ENCODE measurements around the gene HYI.

- TF ChIP-seq CTCF (IDR thresholded peaks at IDR 0.05): no peak
- no peak for TF ChIP-seq EP300 (IDR thresholded peaks at IDR 0.05; ENCODE audit: borderline replicate concordance in 1 of 2, low read depth in 1 of 2, low read length in 1 of 2)
- no peak for TF ChIP-seq GATA2 (CRISPR knock-in tag; IDR thresholded peaks at IDR 0.05)
- TF ChIP-seq MAX (IDR thresholded peaks at IDR 0.05; ENCODE audit: low read depth): no peak
- TF ChIP-seq ZBTB33 (IDR thresholded peaks at IDR 0.05; ENCODE audit: borderline replicate concordance, low read depth): no peak
- TF ChIP-seq POLR2AphosphoS5 (IDR thresholded peaks at IDR 0.05; ENCODE audit: low read depth, low read length): no peak
- TF ChIP-seq REST (IDR thresholded peaks at IDR 0.05; ENCODE audit: low read depth, low read length): no peak
- no peak for TF ChIP-seq RXRA (IDR thresholded peaks at IDR 0.05; ENCODE audit: borderline replicate concordance, low read depth)
- TF ChIP-seq EZH2phosphoT487 (IDR thresholded peaks at IDR 0.05; ENCODE audit: borderline replicate concordance, low read depth): no peak
- TF ChIP-seq RAD21 (IDR thresholded peaks at IDR 0.05; ENCODE audit: low read length): no peak
- no peak for TF ChIP-seq USF2 (IDR thresholded peaks at IDR 0.05; ENCODE audit: borderline replicate concordance, low read depth, low read length)
- no peak for TF ChIP-seq FOXJ3 (CRISPR knock-in tag; IDR thresholded peaks at IDR 0.05)
These were observed 31.6 kb downstream of the HYI start for GRCh38 chr1:43421976-43422750.

All from SK-N-SH (cell line).